NCI-H524 (cell line): ENCODE results near the gene CDKN1A.

ENCODE experiments used
- DNase-seq, 2 experiments: peaks; one replicate each; lab custom pipeline; 2025; lab: John Stamatoyannopoulos, UW

The CDKN1A gene

GRCh38 chr6:36656441-36656840, 22.1 kb upstream of the CDKN1A start:
- DNase-seq: no peak

DNA sequence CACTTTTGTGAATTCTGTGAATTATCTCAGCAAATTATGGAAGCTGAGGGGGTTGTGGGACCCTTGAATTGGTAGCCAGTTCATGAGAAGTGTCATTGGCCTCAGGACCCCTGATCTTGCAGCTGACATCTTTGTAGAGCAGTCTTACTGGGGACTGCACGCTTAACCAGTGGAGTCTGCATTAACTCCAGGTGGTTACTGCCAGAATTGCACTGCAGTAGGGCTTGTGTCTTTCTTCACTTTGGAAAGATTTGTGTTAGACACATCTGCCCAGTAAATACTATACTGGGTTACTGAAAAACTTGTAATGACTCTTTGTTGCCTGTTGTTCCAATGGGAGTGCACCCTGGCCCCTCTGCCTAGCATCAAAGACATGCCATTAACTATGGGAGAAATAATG, 21.2 kb upstream of the CDKN1A start:
- peak in 1 of 2 experiments; percentile 23 for DNase-seq

DNA sequence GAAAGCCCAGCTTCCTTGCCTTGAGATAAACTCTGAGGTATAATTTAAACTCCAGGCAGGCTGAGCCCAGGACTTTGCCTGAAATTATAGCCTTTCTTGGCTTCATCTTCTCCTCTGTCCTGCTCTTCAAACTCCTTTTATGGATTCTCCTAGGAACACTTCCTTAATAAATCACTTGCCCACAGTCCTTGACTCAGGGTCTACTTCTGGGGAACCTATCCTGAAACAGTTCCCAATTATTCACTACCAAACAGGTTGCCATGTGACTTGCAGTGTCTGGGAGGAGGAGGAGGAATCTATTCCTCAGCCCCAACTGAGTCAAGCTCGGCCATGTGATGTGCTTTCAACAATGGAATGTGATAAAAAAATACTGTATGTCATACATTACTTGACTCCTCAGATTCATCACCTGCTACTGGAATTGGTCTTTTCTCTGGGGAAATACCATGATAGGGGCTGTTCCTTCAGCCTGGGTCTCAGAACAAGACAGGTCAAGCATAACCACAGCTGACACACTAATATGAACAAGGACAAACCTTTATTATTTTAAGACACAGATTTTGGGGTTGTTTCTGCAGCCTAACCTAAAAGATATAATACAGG, 20.5 kb upstream of the CDKN1A start:
- no peak for DNase-seq

GRCh38 chr6:36659271-36659670, 19.2 kb upstream of the CDKN1A start:
- no peak for DNase-seq

DNA sequence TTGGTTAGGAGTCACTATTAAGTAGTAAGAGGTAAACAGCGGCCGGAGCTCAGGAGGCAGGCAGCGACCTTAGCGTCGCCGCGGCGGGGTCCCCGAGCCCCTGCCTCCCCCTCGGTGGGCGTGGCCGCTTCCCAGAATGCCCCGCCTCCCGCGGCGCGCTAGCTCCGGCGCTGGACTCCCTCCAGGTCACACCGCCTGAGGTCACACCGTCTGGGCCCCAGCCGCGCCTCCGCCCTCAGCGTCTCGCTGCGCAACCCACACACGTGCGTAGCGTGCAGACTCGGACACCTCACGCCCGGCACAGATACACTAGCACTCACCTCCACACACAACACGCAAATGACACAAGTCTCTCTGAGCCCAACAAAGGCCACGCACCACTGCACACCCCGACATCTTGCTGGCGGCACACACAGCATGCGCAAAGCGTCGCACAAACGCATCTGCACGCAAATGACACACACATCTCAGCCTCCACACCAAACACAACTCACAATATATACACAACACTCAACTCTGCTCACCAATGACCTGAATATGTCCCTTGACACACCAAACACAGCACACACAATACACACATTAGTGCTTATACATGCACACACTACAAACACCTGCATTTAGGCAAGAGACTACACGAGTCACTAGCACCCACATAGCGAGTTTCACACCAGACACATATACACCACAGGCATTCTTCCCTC, 17.6 kb upstream of the CDKN1A start:
- no peak for DNase-seq

DNA sequence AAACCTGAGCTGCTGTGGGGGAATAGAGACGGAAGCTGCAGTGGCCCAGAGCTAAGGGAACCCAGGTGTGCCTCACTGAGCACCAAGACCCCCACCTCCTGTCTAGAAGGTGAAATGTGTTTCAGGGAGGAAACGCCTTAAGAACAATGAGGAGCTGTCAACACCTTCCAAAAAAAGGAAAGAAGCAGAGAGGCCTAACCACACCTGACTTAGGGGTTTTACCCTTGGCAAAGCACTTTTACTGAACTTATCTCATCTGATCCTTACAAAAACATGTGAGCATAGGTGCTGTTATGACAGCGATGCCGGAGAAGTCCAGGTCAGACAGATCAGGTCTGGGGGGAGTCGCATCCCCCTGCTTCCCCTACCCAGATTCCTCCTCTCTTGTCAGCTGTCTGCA, 16.1 kb upstream of the CDKN1A start:
- DNase-seq: no peak

GRCh38 chr6:36662827-36663256, 15.7 kb upstream of the CDKN1A start:
- no peak for DNase-seq

- DNase-seq: no peak
These were observed 14.7 kb upstream of the CDKN1A start for GRCh38 chr6:36663504-36664446.

GRCh38 chr6:36665180-36665579, 13.3 kb upstream of the CDKN1A start:
- no peak for DNase-seq

GRCh38 chr6:36666287-36666686, 12.2 kb upstream of the CDKN1A start:
- no peak for DNase-seq

GRCh38 chr6:36666826-36667591, 11.5 kb upstream of the CDKN1A start:
- DNase-seq: peak; percentile 57 to 82

GRCh38 chr6:36668591-36668990, 9.9 kb upstream of the CDKN1A start:
- no peak for DNase-seq

GRCh38 chr6:36669002-36669401, 9.5 kb upstream of the CDKN1A start:
- no peak for DNase-seq

DNA sequence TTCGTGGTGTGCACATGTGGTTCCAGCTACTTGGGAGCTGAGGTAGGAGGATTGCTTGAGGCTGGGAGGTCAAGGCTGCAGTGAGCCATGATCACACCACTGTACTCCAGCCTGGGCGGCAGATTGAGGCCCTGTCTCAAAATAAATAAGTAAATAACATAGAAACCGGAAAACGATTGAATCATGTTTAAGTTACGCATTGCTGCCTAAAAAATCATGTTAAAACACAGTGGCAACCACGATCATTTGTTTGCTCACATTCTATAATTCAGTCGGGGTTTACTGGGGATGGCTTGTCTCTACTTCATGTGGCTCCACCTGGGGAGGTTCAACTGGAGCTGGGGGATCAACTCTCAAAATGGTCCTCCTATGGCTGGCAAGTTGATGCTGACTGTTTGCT, 8.2 kb upstream of the CDKN1A start:
- DNase-seq: no peak

GRCh38 chr6:36671687-36672375, 6.7 kb upstream of the CDKN1A start:
- DNase-seq: no peak

GRCh38 chr6:36673882-36674281, 4.6 kb upstream of the CDKN1A start:
- no peak for DNase-seq

DNA sequence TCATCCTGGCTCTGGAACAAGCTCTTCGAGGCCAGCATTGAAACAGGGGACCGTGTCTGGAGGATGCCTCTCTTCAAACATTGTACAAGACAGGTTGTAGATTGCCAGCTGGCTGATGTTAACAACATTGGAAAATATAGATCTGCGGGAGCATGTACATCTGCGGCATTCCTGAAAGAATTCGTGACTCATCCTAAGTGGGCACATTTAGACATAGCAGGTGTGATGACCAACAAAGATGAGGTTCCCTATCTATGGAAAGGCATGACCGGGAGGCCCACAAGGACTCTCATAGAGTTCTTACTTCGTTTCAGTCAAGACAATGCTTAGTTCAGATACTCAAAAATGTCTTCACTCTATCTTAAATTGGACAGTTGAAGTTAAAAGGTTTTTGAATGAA, 3.6 kb upstream of the CDKN1A start:
- no peak for DNase-seq

GRCh38 chr6:36676141-36677058, 2.1 kb upstream of the CDKN1A start:
- DNase-seq: peak in 1 of 2 experiments; percentile 18

GRCh38 chr6:36677059-36677749, 1.3 kb upstream of the CDKN1A start:
- DNase-seq: no peak
